ENCODE data around the gene IQSEC3. TPM values are rescaled to one million over a fixed set of nuclear protein-coding genes. Genes with fewer than 3 reads are reported as not detected.

IQSEC3 gene
- total RNA-seq, 1 experiment from 2014 or later, result 0.55 TPM

DNA sequence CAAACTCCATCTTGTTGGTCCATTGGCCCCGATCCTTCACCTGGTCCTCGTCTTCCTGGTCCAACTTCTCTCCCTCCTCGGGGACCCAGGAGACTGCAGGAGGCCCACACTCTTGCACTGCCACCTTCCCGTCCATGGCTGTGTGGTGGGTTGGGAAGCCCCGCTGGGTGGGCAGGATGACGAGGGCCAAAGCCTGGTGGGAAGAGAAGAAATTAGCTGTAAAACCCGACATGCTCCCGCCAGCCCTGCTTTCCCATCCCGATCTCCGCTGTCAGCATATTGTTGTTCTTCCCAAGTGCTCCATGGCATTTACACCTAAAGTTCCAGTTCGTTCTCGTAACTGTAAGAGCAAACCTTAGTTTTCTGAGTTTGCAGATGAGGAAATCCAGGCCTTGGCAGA, 143.3 kb downstream of the IQSEC3 start:
- Histone ChIP-seq H3K23me2 (ENCODE audit: insufficient read length, low read depth, low read length, poor library complexity, severe bottlenecking) (no peaks in the 10 kb centered on the region), H2AK5ac (ENCODE audit: insufficient read length, low read length) (no peak overlapping the region), H3K18ac (ENCODE audit: insufficient read length, low read depth, low read length) (no peak overlapping the region), H3K4ac (ENCODE audit: low read depth, low read length) (no peak overlapping the region), H3K14ac (ENCODE audit: insufficient read depth, low read length) (no peak overlapping the region), H3K79me1 (ENCODE audit: insufficient read depth, low read depth, low read length, poor library complexity, severe bottlenecking) (no peaks in the 10 kb centered on the region), H4K5ac (ENCODE audit: insufficient read length, low read depth, low read length) (no peak overlapping the region), H4K8ac (replicated peaks; ENCODE audit: insufficient read length, low read depth, low read length) (no peak overlapping the region), H2BK20ac (ENCODE audit: low read depth, low read length, poor library complexity, severe bottlenecking) (no peak overlapping the region), H2BK12ac (ENCODE audit: insufficient read length, low read depth, low read length) (no peak overlapping the region), H2BK120ac (ENCODE audit: low read depth, low read length, poor library complexity, severe bottlenecking) (no peak overlapping the region), H3K56ac (ENCODE audit: insufficient read length, low read depth, low read length) (no peak overlapping the region), H3K27me3 (ENCODE audit: insufficient read depth, low read length) (peaks cover 4% of the 10 kb centered on the region; the same call in 1 of the 2 replicates), H3K9ac (ENCODE audit: extremely low read depth, insufficient read length, low read length) (no peak overlapping the region), H3K4me1 (ENCODE audit: insufficient read depth, low read length) (0 out of 2 replicates have a peak, but pooled peaks cover 4% of the 10 kb centered on the region), H3K79me2 (ENCODE audit: insufficient read depth, low read length) (no peaks in the 10 kb centered on the region), H3K4me2 (ENCODE audit: insufficient read depth, insufficient read length, low read length) (no peak overlapping the region), H4K91ac (ENCODE audit: insufficient read length, low read depth, low read length) (no peak overlapping the region), H2AFZ (ENCODE audit: low read length) (no peak overlapping the region), H3K9me3 (ENCODE audit: control insufficient read depth, low read depth, low read length) (no peaks in the 10 kb centered on the region), H2BK5ac (ENCODE audit: insufficient read length, low read length) (no peak overlapping the region), H3K23ac (ENCODE audit: insufficient read length, low read depth, low read length) (no peak overlapping the region), H3K27ac (ENCODE audit: insufficient read length, low read depth, low read length) (no peak overlapping the region), H2BK15ac (ENCODE audit: low read depth, low read length) (no peak overlapping the region), H4K20me1 (ENCODE audit: control insufficient read depth, insufficient read depth, insufficient read length) (no peaks in the 10 kb centered on the region), H3T11ph (ENCODE audit: low read length) (no peak overlapping the region)
- H3K36me3 Mint-ChIP-seq (ENCODE audit: insufficient read depth in 1 of 3, low read depth in 3 of 3), result no peaks in the 10 kb centered on the region
- H3K4me1 Mint-ChIP-seq, result peaks cover 29 to 36% of the 10 kb centered on the region in 2 experiments
- no peak overlapping the region for H3K4me3 Mint-ChIP-seq
- TF ChIP-seq, protein P1, sequence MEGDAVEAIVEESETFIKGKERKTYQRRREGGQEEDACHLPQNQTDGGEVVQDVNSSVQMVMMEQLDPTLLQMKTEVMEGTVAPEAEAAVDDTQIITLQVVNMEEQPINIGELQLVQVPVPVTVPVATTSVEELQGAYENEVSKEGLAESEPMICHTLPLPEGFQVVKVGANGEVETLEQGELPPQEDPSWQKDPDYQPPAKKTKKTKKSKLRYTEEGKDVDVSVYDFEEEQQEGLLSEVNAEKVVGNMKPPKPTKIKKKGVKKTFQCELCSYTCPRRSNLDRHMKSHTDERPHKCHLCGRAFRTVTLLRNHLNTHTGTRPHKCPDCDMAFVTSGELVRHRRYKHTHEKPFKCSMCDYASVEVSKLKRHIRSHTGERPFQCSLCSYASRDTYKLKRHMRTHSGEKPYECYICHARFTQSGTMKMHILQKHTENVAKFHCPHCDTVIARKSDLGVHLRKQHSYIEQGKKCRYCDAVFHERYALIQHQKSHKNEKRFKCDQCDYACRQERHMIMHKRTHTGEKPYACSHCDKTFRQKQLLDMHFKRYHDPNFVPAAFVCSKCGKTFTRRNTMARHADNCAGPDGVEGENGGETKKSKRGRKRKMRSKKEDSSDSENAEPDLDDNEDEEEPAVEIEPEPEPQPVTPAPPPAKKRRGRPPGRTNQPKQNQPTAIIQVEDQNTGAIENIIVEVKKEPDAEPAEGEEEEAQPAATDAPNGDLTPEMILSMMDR (conservative IDR thresholded peaks at IDR 0.05), result no peak
- WGBS (ENCODE audit: extremely low coverage, insufficient read length, low lambda C conversion rate), result no CpG with 5 or more reads among the region's 12 CpGs
- no peaks in the 10 kb centered on the region; a peak in 2 of 5 replicates for H3K9me3 Mint-ChIP-seq
- peaks cover 99% of the 10 kb centered on the region for H3K27me3 Mint-ChIP-seq (ENCODE audit: low read depth)
- DNase-seq, result no peak
- no peak overlapping the region for H3K27ac Mint-ChIP-seq

All from H9 (cell line).